WI38 (cell line): ENCODE measurements around the gene OR6J1.

Experiments
- H3K4me3 ChIP-seq: 2 replicates; pipeline ENCODE4 v1.5.1; 2011; ENCODE audit warnings: low read depth, mild to moderate bottlenecking, control low read depth, low read length
- CTCF ChIP-seq: IDR thresholded peaks from 2 replicates; pipeline ENCODE4 v1.5.1; 2012; ENCODE audit warnings: low read depth, mild to moderate bottlenecking, control low read depth, low read length

Gene OR6J1

GRCh38 chr14:22671622-22672021 lies 27.5 kb upstream of the OR6J1 start:
- no peak for TF ChIP-seq CTCF
- H3K4me3 ChIP-seq, result no peak overlapping the region

GRCh38 chr14:22668863-22669262 lies 24.7 kb upstream of the OR6J1 start:
- no peak overlapping the region for H3K4me3 ChIP-seq
- no peak for TF ChIP-seq CTCF

GRCh38 chr14:22668417-22668816 lies 24.3 kb upstream of the OR6J1 start:
- H3K4me3 ChIP-seq, result no peak overlapping the region
- no peak for TF ChIP-seq CTCF

GRCh38 chr14:22667881-22668280 lies 23.7 kb upstream of the OR6J1 start:
- no peak overlapping the region for H3K4me3 ChIP-seq
- TF ChIP-seq CTCF, result no peak

GRCh38 chr14:22666203-22666893 lies 22.2 kb upstream of the OR6J1 start:
- TF ChIP-seq CTCF, result no peak
- no peak overlapping the region for H3K4me3 ChIP-seq

- TF ChIP-seq CTCF, result no peak
Measured at GRCh38 chr14:22664261-22664660, 20.1 kb upstream of the OR6J1 start.

GRCh38 chr14:22660654-22661053 lies 16.5 kb upstream of the OR6J1 start:
- no peak overlapping the region for H3K4me3 ChIP-seq
- no peak for TF ChIP-seq CTCF

More at GRCh38 chr14:22664261-22664660, 20.1 kb upstream of the OR6J1 start:
- no peak overlapping the region for H3K4me3 ChIP-seq
